GM12875 (cell line): ENCODE results near the gene TTLL13.

Experiments used
- H3K4me3 ChIP-seq: one replicate; pipeline ENCODE4 v1.5.1; 2011; ENCODE audit warnings: low read depth, low read length, control low read depth
- CTCF ChIP-seq: IDR thresholded peaks from 2 replicates; pipeline ENCODE4 v1.5.1; 2011; ENCODE audit warnings: low read depth, mild to moderate bottlenecking, control low read depth, inconsistent platforms, low read length, moderate library complexity, borderline replicate concordance; ENCODE audit not compliant: insufficient read depth

TTLL13 gene

GRCh38 chr15:90309020-90309419 is 59.7 kb downstream of the TTLL13 start:
- TF ChIP-seq CTCF = no peak
- no peak overlapping the region for H3K4me3 ChIP-seq
